Activated B cell treated with CpG ODN at 0.5 μM for 24 hours (primary cell): ENCODE results near the gene GNAT3. TPM values are rescaled to one million over a fixed set of nuclear protein-coding genes. Genes with fewer than 3 reads are reported as not detected.

Experiments
- ATAC-seq: fragments of 200-7000 bp; cut with Tn5 transposase; one replicate; pipeline ENCODE4 v1.10.0; 2021; ENCODE audit warnings: low read depth, mild to moderate bottlenecking, moderate library complexity
- CTCF ChIA-PET: fragments of 350-600 bp; sonication (Branson Sonifier 250); formaldehyde crosslinking; loops from one replicate; lab custom pipeline; 2021; ENCODE audit warnings: antibody characterized with exemption; lab: Charles Lee
- POLR2A ChIA-PET: fragments of 350-600 bp; sonication (Branson Sonifier 250); formaldehyde crosslinking; loops from one replicate; lab custom pipeline; 2021; ENCODE audit warnings: antibody characterized with exemption; lab: Charles Lee
- DNase-seq: peaks from one replicate; pipeline ENCODE4 v3.0.0; 2022
- H3K27ac Mint-ChIP-seq: one replicate; pipeline ENCODE4 v1.8.0; 2020; ENCODE audit warnings: mixed read lengths
- H3K27me3 Mint-ChIP-seq: one replicate; pipeline ENCODE4 v1.8.0; 2021; ENCODE audit warnings: mixed read lengths
- H3K36me3 Mint-ChIP-seq: one replicate; pipeline ENCODE4 v1.8.0; 2021; ENCODE audit warnings: low read depth, mixed read lengths
- H3K4me1 Mint-ChIP-seq: one replicate; pipeline ENCODE4 v1.8.0; 2021; ENCODE audit warnings: mixed read lengths
- H3K4me3 Mint-ChIP-seq: one replicate; pipeline ENCODE4 v1.8.0; 2020; ENCODE audit warnings: mild to moderate bottlenecking, mixed read lengths
- H3K9me3 Mint-ChIP-seq: one replicate; pipeline ENCODE4 v1.8.0; 2020; ENCODE audit warnings: mixed read lengths
- CTCF ChIP-seq: fragments of 200-600 bp; IDR thresholded peaks from one replicate; pipeline ENCODE4 v1.8.0; 2022; ENCODE audit warnings: antibody characterized with exemption, mild to moderate bottlenecking
- intact Hi-C: fragments of 100-400 bp; cut with micrococcal nuclease; formaldehyde crosslinking; loops from one replicate; pipeline ENCODE4 v1.15.1; 2024
- total RNA-seq: library from RNA; stranded (reverse); gene quantifications from 2 replicates; pipeline ENCODE4 v1.2.3, GENCODE V29; 2022

The GNAT3 gene
- total RNA-seq, 1 donor from 2014 or later: not detected

DNA sequence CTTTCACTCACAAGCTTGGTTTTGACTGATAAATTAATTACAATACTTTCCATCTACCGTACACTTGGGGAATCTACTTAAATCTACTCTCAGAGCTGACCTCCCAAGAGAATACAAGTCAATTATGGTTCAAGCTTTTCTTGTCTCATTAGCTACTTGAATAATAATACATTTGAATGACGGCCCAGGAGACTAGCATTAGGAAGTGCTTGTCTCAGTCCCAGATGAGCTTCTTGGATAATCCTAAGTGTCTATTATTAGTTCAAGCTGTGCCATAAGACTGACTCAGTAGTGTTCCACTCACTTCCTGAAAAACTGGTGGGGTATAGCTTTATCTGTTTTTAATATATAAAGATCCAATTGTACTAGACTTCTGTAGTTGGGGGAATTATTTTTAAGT is 100.2 kb downstream of the GNAT3 start:
- CTCF ChIA-PET: no interaction called here
- POLR2A ChIA-PET: no interaction called here
- intact Hi-C loops: no loop called here
- no peak overlapping the region for H3K27ac Mint-ChIP-seq
- no peak overlapping the region for H3K4me3 Mint-ChIP-seq
- H3K9me3 Mint-ChIP-seq: peaks cover 5% of the 10 kb centered on the region
- DNase-seq (no peak), ATAC-seq (no peak)
- H3K4me1 Mint-ChIP-seq: no peaks in the 10 kb centered on the region
- TF ChIP-seq CTCF: no peak
- H3K36me3 Mint-ChIP-seq: no peaks in the 10 kb centered on the region
- H3K27me3 Mint-ChIP-seq: no peaks in the 10 kb centered on the region

DNA sequence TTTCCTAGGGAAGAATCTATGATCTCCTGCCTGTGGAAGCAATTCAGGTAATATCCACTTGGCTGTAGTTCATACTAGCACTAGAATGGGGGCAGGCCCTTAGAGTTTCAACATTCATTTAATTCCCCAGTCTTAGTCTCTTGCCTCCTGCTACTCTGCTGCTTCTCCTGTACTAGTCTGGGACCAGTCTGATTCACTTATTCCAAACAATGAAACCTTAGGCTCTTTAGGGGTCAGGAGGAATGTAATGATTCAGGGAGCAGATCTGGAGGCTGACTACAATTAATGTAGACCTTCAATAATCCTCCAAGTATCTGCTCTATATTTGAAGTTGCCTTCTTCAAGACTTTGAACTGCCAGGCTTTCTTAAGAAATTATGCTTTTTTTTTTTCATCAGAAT is 101.8 kb downstream of the GNAT3 start:
- Mint-ChIP-seq H3K9me3 (peaks cover 5% of the 10 kb centered on the region), H3K4me3 (no peak overlapping the region), H3K4me1 (no peaks in the 10 kb centered on the region), H3K27ac (no peak overlapping the region), H3K36me3 (no peaks in the 10 kb centered on the region), H3K27me3 (no peaks in the 10 kb centered on the region)
- TF ChIP-seq CTCF: no peak
- ATAC-seq: no peak
- intact Hi-C loops: no loop called here
- CTCF ChIA-PET: no interaction called here
- DNase-seq: no peak
- POLR2A ChIA-PET: no interaction called here

Other genes with a start within 250 kb of the GNAT3 start
- gene CD36, start 126.6 kb upstream of the GNAT3 start, total RNA-seq: 0.15 and 0.53 TPM in 2 replicates